Anterior cingulate cortex (tissue), 58 donors: ENCODE data around the gene RPL39L.

Source experiments
- DNase-seq, 58 donors: peaks; one replicate each; lab custom pipeline; 2025; lab: John Stamatoyannopoulos, UW

RPL39L gene

GRCh38 chr3:187072102-187072501 lies 67.2 kb downstream of the RPL39L start:
- DNase-seq, result no peak
